Thyroid gland (tissue), 4 donors: ENCODE results near the gene MUC4. TPM values are rescaled to one million over a fixed set of nuclear protein-coding genes. Genes with fewer than 3 reads are reported as not detected.
"Not testable (repeated sequence)": the region's sequence is repeated elsewhere in the genome, so short reads cannot be mapped to it uniquely, and the experiment has no call there.

Source experiments
- DNase-seq, 2 donors: peaks; one replicate each; pipeline ENCODE4 v3.0.0-alpha.2; 2019
- H3K27ac ChIP-seq, 3 donors: fragments of 200-600 bp; sonication (generic); 1 replicate in 2 of 3; 2 replicates in 1 of 3; pipeline ENCODE4 v1.5.1; 2016 to 2019; ENCODE audit warnings: mild to moderate bottlenecking in 1 of 3, moderate library complexity in 1 of 3
- H3K27me3 ChIP-seq: fragments of 200-600 bp; sonication (generic); one replicate; pipeline ENCODE4 v1.5.1; 2019
- H3K36me3 ChIP-seq, 2 donors: fragments of 200-600 bp; sonication (generic); one replicate each; pipeline ENCODE4 v1.5.1; 2016 to 2019
- H3K4me1 ChIP-seq, 2 donors: fragments of 200-600 bp; sonication (generic); one replicate each; pipeline ENCODE4 v1.5.1; 2017 to 2019
- H3K4me3 ChIP-seq, 3 donors: fragments of 200-600 bp; sonication (generic); replicated peaks in 1 of 3; 1 replicate in 2 of 3; 2 replicates in 1 of 3; pipeline ENCODE4 v1.5.1; 2016; ENCODE audit warnings: mild to moderate bottlenecking in 1 of 3
- H3K9me3 ChIP-seq: fragments of 200-600 bp; sonication (generic); one replicate; pipeline ENCODE4 v1.5.1; 2017
- CTCF ChIP-seq, 6 experiments: fragments of 200-600 bp in 3 of 6; fragments of 450-650 bp in 3 of 6; sonication (generic) in 3 of 6; IDR thresholded peaks; one replicate each; pipeline ENCODE4 v1.5.1; 2016 to 2019; ENCODE audit warnings: antibody characterized with exemption in 6 of 6, mild to moderate bottlenecking in 2 of 6, inconsistent platforms in 1 of 6, moderate library complexity in 1 of 6
- POLR2A ChIP-seq, 2 donors: fragments of 450-650 bp; IDR thresholded peaks; one replicate each; pipeline ENCODE4 v1.6.1; 2017; ENCODE audit warnings: antibody characterized with exemption in 2 of 2, mild to moderate bottlenecking in 2 of 2, moderate library complexity in 1 of 2
- WGBS, 2 donors: methylation state at CpG; one replicate each; pipeline ENCODE4 v1.1.5; 2017; 5-methylcytosine and 5-hydroxymethylcytosine counted together
- intact Hi-C: fragments of 100-400 bp; cut with DNase I; formaldehyde crosslinking; loops from one replicate; pipeline ENCODE4 v1.15.1; 2023
- total RNA-seq, 4 donors: library from RNA; depleted of rRNA; stranded (reverse); fragments of >200 nt; gene quantifications; one replicate each; pipeline ENCODE4 v1.2.3, GENCODE V29; 2016

The MUC4 gene
- total RNA-seq, 4 donors from 2014 or later: 0.13 to 0.20 TPM; not detected in 2

GRCh38 chr3:195711813-195712534 is 99.8 kb downstream of the MUC4 start:
- Histone ChIP-seq H3K4me1 (no peaks in the 10 kb centered on the region), H3K27me3 (no peaks in the 10 kb centered on the region), H3K36me3 (peaks cover 28 to 32% of the 10 kb centered on the region in 2 donors), H3K4me3 (no peak overlapping the region), H3K27ac (no peak overlapping the region), H3K9me3 (no peaks in the 10 kb centered on the region)
- TF ChIP-seq POLR2A (IDR thresholded peaks at IDR 0.05) (no peak), CTCF (IDR thresholded peaks at IDR 0.05) (no peak)
- 87 to 89% methylated on average over 12 of the region's 12 CpGs for WGBS, 2 donors
- intact Hi-C loops: no loop called here
- no peak for DNase-seq

DNA sequence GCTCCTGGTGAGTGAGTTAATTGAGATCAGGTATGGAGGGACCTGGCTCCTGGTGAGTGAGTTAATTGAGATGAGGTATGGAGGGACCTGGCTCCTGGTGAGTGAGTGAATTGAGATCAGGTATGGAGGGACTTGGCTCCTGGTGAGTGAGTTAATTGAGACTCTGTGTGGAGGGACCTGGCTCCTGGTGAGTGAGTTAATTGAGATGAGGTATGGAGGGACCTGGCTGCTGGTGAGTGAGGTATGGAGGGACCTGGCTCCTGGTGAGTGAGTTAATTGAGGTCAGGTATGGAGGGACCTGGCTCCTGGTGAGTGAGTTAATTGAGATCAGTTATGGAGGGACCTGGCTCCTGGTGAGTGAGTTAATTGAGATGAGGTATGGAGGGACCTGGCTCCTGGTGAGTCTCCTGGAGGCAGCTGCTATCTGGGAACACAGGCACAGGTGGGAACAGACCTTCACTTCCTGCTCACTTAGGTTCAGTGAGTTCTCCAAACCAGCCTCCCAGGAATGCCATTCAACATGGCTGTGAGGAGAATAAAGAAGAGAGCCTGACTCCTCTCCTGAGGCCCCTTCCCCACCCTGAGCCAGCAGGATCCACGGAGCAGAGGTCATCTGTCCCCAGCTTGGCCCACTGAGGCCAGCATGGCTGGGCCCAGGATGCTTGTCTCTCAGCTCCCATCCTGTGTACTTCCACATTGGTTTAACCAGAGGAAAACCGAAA is 100.5 kb downstream of the MUC4 start:
- H3K9me3 ChIP-seq, H3K4me3 ChIP-seq, intact Hi-C loops, H3K27me3 ChIP-seq, DNase-seq, H3K27ac ChIP-seq, H3K4me1 ChIP-seq: not testable (repeated sequence)
- peaks cover 28 to 32% of the 10 kb centered on the region in 2 donors for H3K36me3 ChIP-seq
- 65 to 74% methylated on average over 2 of the region's 2 CpGs for WGBS, 2 donors

- H3K9me3 ChIP-seq, H3K4me3 ChIP-seq, H3K4me1 ChIP-seq, intact Hi-C loops, DNase-seq, H3K27me3 ChIP-seq, H3K27ac ChIP-seq: not testable (repeated sequence)
- WGBS, 2 donors: 56% methylated on average over 6 of the region's 6 CpGs
- H3K36me3 ChIP-seq: peaks cover 28 to 30% of the 10 kb centered on the region in 2 donors
These were observed 101.4 kb downstream of the MUC4 start for GRCh38 chr3:195710126-195710905.

DNA sequence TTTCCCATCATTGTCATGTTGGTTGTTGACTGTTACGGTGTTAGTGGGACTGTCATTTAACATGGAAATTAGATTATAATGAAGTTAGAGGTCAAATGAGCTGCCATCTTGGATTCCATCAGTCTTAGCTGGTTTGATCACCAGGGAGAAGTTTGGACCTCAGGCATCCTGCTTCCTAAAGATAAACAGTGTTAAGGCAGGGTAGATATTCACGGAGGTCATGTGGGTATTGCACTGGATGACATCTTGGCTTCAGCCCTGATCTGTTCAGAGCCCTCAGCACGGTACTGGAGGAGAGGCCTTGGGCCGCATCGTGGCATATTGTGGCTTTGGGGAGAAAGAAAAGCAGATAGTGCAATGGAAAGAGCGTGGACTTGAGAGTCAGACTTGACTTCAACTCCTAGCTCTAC is 102.0 kb downstream of the MUC4 start:
- Histone ChIP-seq H3K36me3 (peaks cover 22 to 25% of the 10 kb centered on the region in 2 donors), H3K9me3 (no peaks in the 10 kb centered on the region), H3K4me3 (no peak overlapping the region), H3K4me1 (no peaks in the 10 kb centered on the region), H3K27ac (no peak overlapping the region), H3K27me3 (no peaks in the 10 kb centered on the region)
- TF ChIP-seq POLR2A (IDR thresholded peaks at IDR 0.05): no peak
- TF ChIP-seq CTCF (IDR thresholded peaks at IDR 0.05): no peak
- intact Hi-C loops: no loop called here
- DNase-seq: no peak
- 92 to 93% methylated on average over 6 of the region's 6 CpGs for WGBS, 2 donors

DNA sequence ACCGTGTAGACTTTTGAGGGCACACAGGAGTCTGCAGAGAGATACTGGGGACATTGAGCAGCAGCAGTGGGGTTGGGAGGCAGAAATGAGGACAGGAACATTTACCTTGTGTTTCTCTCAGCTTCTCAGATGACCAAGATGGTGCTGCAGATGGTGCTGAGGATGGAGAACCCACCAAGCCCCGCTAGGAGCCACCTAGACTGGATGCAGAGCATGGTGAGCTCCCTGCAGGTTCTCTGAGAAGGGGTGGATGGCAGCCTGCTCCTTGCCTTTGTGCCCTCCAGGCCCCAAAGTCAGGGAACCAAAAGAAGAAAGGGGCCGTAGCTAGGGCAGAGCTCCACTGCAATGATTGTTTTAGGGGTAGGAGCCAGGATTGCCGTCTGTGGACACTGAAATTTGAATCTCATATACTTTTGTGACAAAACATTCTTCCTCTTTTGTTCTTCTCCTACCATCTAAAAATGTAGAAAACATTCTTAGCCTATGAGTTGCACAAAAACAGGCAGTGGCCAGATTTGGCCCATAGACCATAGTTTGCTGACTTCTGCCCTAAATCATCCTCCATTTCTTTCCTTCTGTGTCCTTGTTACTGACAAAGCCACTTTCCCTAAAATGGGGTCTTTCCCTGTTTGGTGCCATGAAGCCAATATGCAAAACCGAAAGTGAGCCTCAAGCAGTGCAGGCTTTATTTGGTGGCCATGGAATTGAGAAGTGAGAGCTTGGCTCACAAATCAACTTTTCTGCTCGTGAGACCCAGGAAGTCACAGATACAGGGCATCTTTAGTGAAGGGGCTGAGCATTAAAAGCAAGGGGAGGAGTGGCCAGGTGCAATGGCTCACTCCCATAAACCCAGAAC is 102.9 kb downstream of the MUC4 start:
- Histone ChIP-seq H3K4me3 (no peak overlapping the region), H3K27ac (no peak overlapping the region), H3K9me3 (no peaks in the 10 kb centered on the region), H3K27me3 (no peaks in the 10 kb centered on the region), H3K4me1 (no peaks in the 10 kb centered on the region), H3K36me3 (peaks cover 18 to 21% of the 10 kb centered on the region in 2 donors)
- TF ChIP-seq CTCF (IDR thresholded peaks at IDR 0.05): no peak
- TF ChIP-seq POLR2A (IDR thresholded peaks at IDR 0.05): no peak
- WGBS, 2 donors: 84 to 94% methylated on average over 6 of the region's 6 CpGs
- DNase-seq: no peak
- intact Hi-C loops: no loop called here
